Stomach (tissue), 4 donors: ENCODE data around the gene GFER.

Source experiments
- EP300 ChIP-seq: sonication (generic); formaldehyde crosslinking; IDR thresholded peaks from one replicate; pipeline ENCODE4 v1.6.1; 2017; ENCODE audit warnings: antibody characterized with exemption
- POLR2A ChIP-seq, 4 donors: fragments of 450-650 bp; IDR thresholded peaks; one replicate each; pipeline ENCODE4 v1.6.1; 2016; ENCODE audit warnings: antibody characterized with exemption in 4 of 4, control low read depth in 2 of 4, mild to moderate bottlenecking in 1 of 4, moderate library complexity in 1 of 4
- TF ChIP-seq, protein P1 (sequence below), 7 experiments: fragments of 450-650 bp in 4 of 7; fragments of 200-600 bp in 3 of 7; sonication (generic) in 3 of 7; IDR thresholded peaks; one replicate each; pipeline ENCODE4 v1.5.1; 2016 to 2019; ENCODE audit warnings: antibody characterized with exemption in 7 of 7, control low read depth in 2 of 7, mild to moderate bottlenecking in 1 of 7

DNA sequence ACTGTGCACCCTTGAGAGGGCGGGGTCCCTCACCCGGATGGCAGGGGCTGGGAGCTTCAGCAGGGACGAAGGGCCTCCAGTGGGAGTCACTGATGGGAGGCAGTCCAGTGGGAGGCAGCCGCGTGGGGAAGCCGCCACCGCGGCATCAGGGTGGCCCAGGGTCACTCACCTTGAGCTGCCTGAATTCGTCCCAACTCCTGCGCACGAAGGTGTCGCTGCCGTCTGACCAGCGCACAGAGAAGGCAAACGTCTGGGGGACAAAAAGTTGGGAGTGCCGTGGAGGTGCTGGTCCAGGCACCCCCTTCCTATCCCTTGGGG, 3.3 kb upstream of the GFER start:
- TF ChIP-seq POLR2A (IDR thresholded peaks at IDR 0.05) (no peak), EP300 (no peak)
- TF ChIP-seq, protein P1, sequence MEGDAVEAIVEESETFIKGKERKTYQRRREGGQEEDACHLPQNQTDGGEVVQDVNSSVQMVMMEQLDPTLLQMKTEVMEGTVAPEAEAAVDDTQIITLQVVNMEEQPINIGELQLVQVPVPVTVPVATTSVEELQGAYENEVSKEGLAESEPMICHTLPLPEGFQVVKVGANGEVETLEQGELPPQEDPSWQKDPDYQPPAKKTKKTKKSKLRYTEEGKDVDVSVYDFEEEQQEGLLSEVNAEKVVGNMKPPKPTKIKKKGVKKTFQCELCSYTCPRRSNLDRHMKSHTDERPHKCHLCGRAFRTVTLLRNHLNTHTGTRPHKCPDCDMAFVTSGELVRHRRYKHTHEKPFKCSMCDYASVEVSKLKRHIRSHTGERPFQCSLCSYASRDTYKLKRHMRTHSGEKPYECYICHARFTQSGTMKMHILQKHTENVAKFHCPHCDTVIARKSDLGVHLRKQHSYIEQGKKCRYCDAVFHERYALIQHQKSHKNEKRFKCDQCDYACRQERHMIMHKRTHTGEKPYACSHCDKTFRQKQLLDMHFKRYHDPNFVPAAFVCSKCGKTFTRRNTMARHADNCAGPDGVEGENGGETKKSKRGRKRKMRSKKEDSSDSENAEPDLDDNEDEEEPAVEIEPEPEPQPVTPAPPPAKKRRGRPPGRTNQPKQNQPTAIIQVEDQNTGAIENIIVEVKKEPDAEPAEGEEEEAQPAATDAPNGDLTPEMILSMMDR (IDR thresholded peaks at IDR 0.05), result no peak
